Measurements from ENCODE around the gene CASP9.

GRCh38 chr1:15460708-15461095 lies 63.3 kb downstream of the CASP9 start:
- no peak for TF ChIP-seq EZH2 (IDR thresholded peaks at IDR 0.05; ENCODE audit: low read depth)
- TF ChIP-seq CTCF (conservative IDR thresholded peaks at IDR 0.05): no peak

Data from PC-9 (cell line).